H1 (cell line): ENCODE results near the gene GPC6. TPM values are rescaled to one million over a fixed set of nuclear protein-coding genes. Genes with fewer than 3 reads are reported as not detected.

Source experiments
- CTCF ChIA-PET: fragments of 300-600 bp; sonication (Branson Sonifier 250); formaldehyde crosslinking; loops from one replicate; lab custom pipeline; 2021; ENCODE audit not compliant: partially characterized antibody; lab: Charles Lee
- POLR2A ChIA-PET: fragments of 300-600 bp; sonication (Branson Sonifier 250); formaldehyde crosslinking; loops from one replicate; lab custom pipeline; 2021; ENCODE audit warnings: inconsistent platforms; ENCODE audit not compliant: partially characterized antibody; lab: Charles Lee
- DNase-seq, 2 experiments: peaks; one replicate each; pipeline versions ENCODE4 v3.0.0 to v3.0.0-alpha.2; 2010 to 2022; ENCODE audit warnings: low spot score in 2 of 2, low read depth in 1 of 2, mixed read lengths in 1 of 2
- FAIRE-seq: peaks from 2 replicates; lab custom pipeline; 2011; peaks lifted over from hg19 to GRCh38; lab: Jason Lieb, UNC
- H2AFZ ChIP-seq: 2 replicates; pipeline ENCODE4 v1.8.1; 2012; ENCODE audit warnings: low read length, inconsistent platforms
- H2AK5ac ChIP-seq: 2 replicates; pipeline ENCODE4 v1.6.1; 2013; ENCODE audit warnings: low read depth, low read length
- H2BK120ac ChIP-seq: replicated peaks from 2 replicates; pipeline ENCODE3; 2013; ENCODE audit warnings: low read depth, low read length, inconsistent platforms
- H2BK12ac ChIP-seq: 2 replicates; pipeline ENCODE4 v1.6.1; 2013; ENCODE audit warnings: low read depth, low read length
- H2BK15ac ChIP-seq: 2 replicates; pipeline ENCODE4 v1.6.1; 2013; ENCODE audit warnings: low read length
- H2BK20ac ChIP-seq: 2 replicates; pipeline ENCODE4 v1.6.1; 2013; ENCODE audit warnings: low read length
- H2BK5ac ChIP-seq: 2 replicates; pipeline ENCODE4 v1.6.1; 2013; ENCODE audit warnings: low read depth, low read length
- H3K14ac ChIP-seq: 2 replicates; pipeline ENCODE4 v1.6.1; 2013; ENCODE audit warnings: inconsistent platforms; ENCODE audit not compliant: insufficient read length
- H3K18ac ChIP-seq: 2 replicates; pipeline ENCODE4 v1.6.1; 2013; ENCODE audit warnings: low read length; ENCODE audit errors: extremely low read depth
- H3K23ac ChIP-seq: 2 replicates; pipeline ENCODE4 v1.6.1; 2013; ENCODE audit warnings: inconsistent platforms; ENCODE audit not compliant: insufficient read length
- H3K23me2 ChIP-seq: 2 replicates; pipeline ENCODE4 v1.6.1; 2013; ENCODE audit warnings: low read depth, low read length
- H3K27ac ChIP-seq: 2 replicates; pipeline ENCODE4 v1.6.1; 2011; ENCODE audit warnings: low read depth, low read length, inconsistent platforms
- H3K27me3 ChIP-seq, 4 experiments: replicated peaks in 1 of 4; 1 replicate in 1 of 4; 2 replicates in 3 of 4; pipeline versions ENCODE4 v1.6.1 to v1.8.1; 2011 to 2013; ENCODE audit warnings: low read length in 3 of 4, mild to moderate bottlenecking in 3 of 4, inconsistent platforms in 2 of 4, mixed read lengths in 2 of 4, moderate library complexity in 1 of 4; ENCODE audit not compliant: control insufficient read depth in 3 of 4, insufficient read depth in 3 of 4; ENCODE audit errors: extremely low read depth in 1 of 4
- H3K36me3 ChIP-seq, 4 experiments: 2 replicates each; pipeline versions ENCODE4 v1.6.1 to v1.8.1; 2011 to 2013; ENCODE audit warnings: mild to moderate bottlenecking in 4 of 4, low read length in 3 of 4, moderate library complexity in 2 of 4, control low read depth in 1 of 4, inconsistent platforms in 1 of 4; ENCODE audit not compliant: insufficient read depth in 4 of 4, control insufficient read depth in 2 of 4
- H3K4ac ChIP-seq: replicated peaks from 2 replicates; pipeline ENCODE3; 2013; ENCODE audit warnings: low read length, low read depth, mixed read lengths, inconsistent platforms; ENCODE audit not compliant: insufficient read length
- H3K4me1 ChIP-seq, 4 experiments: replicated peaks in 1 of 4; 1 replicate in 1 of 4; 2 replicates in 3 of 4; pipeline versions ENCODE4 v1.6.1 to v1.8.1; 2011 to 2013; ENCODE audit warnings: low read length in 3 of 4, inconsistent platforms in 2 of 4, mixed read lengths in 1 of 4; ENCODE audit not compliant: insufficient read depth in 4 of 4, control insufficient read depth in 3 of 4
- H3K4me2 ChIP-seq, 2 experiments: 2 replicates each; pipeline versions ENCODE4 v1.6.1 to v1.8.1; 2011 to 2013; ENCODE audit warnings: low read depth in 2 of 2, low read length in 2 of 2, control low read depth in 1 of 2, inconsistent platforms in 1 of 2, mild to moderate bottlenecking in 1 of 2; ENCODE audit not compliant: insufficient read depth in 1 of 2
- H3K4me3 ChIP-seq, 4 experiments: fragments of 200-600, 300-600 bp in 1 of 4; sonication (generic), shearing (Covaris generic), sonication (Bioruptor Twin) in 1 of 4; 2 replicates each; pipeline versions ENCODE4 v1.5.1 to v1.8.1; 2011 to 2016; ENCODE audit warnings: low read length in 4 of 4, low read depth in 3 of 4, control low read depth in 2 of 4, inconsistent platforms in 2 of 4, mild to moderate bottlenecking in 2 of 4, mixed read lengths in 1 of 4, moderate library complexity in 1 of 4; ENCODE audit not compliant: insufficient read depth in 2 of 4; ENCODE audit errors: extremely low read depth in 1 of 4
- H3K56ac ChIP-seq: replicated peaks from 2 replicates; pipeline ENCODE3; 2013; ENCODE audit warnings: low read depth, mild to moderate bottlenecking, mixed read lengths, low read length, inconsistent platforms; ENCODE audit not compliant: insufficient read length
- H3K79me1 ChIP-seq: 2 replicates; pipeline ENCODE4 v1.6.1; 2013; ENCODE audit warnings: low read depth, low read length, control low read depth
- H3K79me2 ChIP-seq, 2 experiments: 2 replicates each; pipeline versions ENCODE4 v1.6.1 to v1.8.1; 2012 to 2013; ENCODE audit warnings: low read length in 2 of 2, mild to moderate bottlenecking in 2 of 2, inconsistent platforms in 1 of 2; ENCODE audit not compliant: insufficient read depth in 2 of 2, control insufficient read depth in 1 of 2
- H3K9ac ChIP-seq, 4 experiments: replicated peaks in 1 of 4; 1 replicate in 1 of 4; 2 replicates in 3 of 4; pipeline versions ENCODE4 v1.6.1 to v1.8.1; 2011 to 2013; ENCODE audit warnings: low read depth in 3 of 4, low read length in 3 of 4, control low read depth in 2 of 4, mild to moderate bottlenecking in 2 of 4, moderate library complexity in 2 of 4, inconsistent platforms in 1 of 4; ENCODE audit errors: extremely low read depth in 1 of 4
- H3K9me3 ChIP-seq, 2 experiments: 2 replicates each; pipeline versions ENCODE4 v1.6.1 to v1.8.1; 2012 to 2013; ENCODE audit warnings: mild to moderate bottlenecking in 2 of 2, moderate library complexity in 2 of 2, control low read depth in 1 of 2, inconsistent platforms in 1 of 2, low read depth in 1 of 2, low read length in 1 of 2, mixed read lengths in 1 of 2; ENCODE audit not compliant: insufficient read depth in 2 of 2
- H4K20me1 ChIP-seq, 2 experiments: replicated peaks in 1 of 2; 2 replicates each; pipeline versions ENCODE3 to v1.8.1; 2011 to 2013; ENCODE audit warnings: inconsistent platforms in 2 of 2, low read length in 2 of 2, mild to moderate bottlenecking in 1 of 2; ENCODE audit not compliant: insufficient read depth in 2 of 2, control insufficient read depth in 1 of 2
- H4K5ac ChIP-seq: 2 replicates; pipeline ENCODE4 v1.6.1; 2013; ENCODE audit warnings: low read length, low read depth, mixed read lengths, inconsistent platforms; ENCODE audit not compliant: insufficient read length
- H4K8ac ChIP-seq: 2 replicates; pipeline ENCODE4 v1.8.0; 2013; ENCODE audit warnings: mild to moderate bottlenecking, moderate library complexity, low read length, inconsistent platforms; ENCODE audit not compliant: insufficient read depth; ENCODE audit errors: extremely low read depth
- H4K91ac ChIP-seq: replicated peaks from 2 replicates; pipeline ENCODE3; 2013; ENCODE audit warnings: low read length, mixed read lengths, inconsistent platforms; ENCODE audit not compliant: insufficient read length
- CEBPB ChIP-seq: IDR thresholded peaks from 2 replicates; pipeline ENCODE4 v1.6.1; 2012; ENCODE audit warnings: low read depth, low read length
- CHD2 ChIP-seq: IDR thresholded peaks from 2 replicates; pipeline ENCODE4 v1.6.1; 2012; ENCODE audit warnings: low read length, improper control_type of control experiment
- EP300 ChIP-seq, 2 experiments: IDR thresholded peaks; 1 replicate in 1 of 2; 2 replicates in 1 of 2; pipeline ENCODE4 v1.6.1; 2011 to 2012; ENCODE audit warnings: low read depth in 2 of 2, low read length in 2 of 2, mild to moderate bottlenecking in 2 of 2, borderline replicate concordance in 1 of 2, inconsistent platforms in 1 of 2, moderate library complexity in 1 of 2
- GTF2F1 ChIP-seq: IDR thresholded peaks from 2 replicates; pipeline ENCODE4 v1.6.1; 2012; ENCODE audit warnings: low read depth, low read length, improper control_type of control experiment, borderline replicate concordance
- HDAC2 ChIP-seq, 2 experiments: fragments of 300-600 bp in 1 of 2; sonication (generic) in 1 of 2; IDR thresholded peaks; 2 replicates each; pipeline ENCODE4 v1.6.1; 2011 to 2012; ENCODE audit warnings: low read depth in 2 of 2, low read length in 2 of 2, mild to moderate bottlenecking in 2 of 2, moderate library complexity in 2 of 2, borderline replicate concordance in 1 of 2, inconsistent platforms in 1 of 2
- KDM4A ChIP-seq: IDR thresholded peaks from one replicate; pipeline ENCODE4 v1.7.1; 2012; ENCODE audit warnings: low read depth, mild to moderate bottlenecking, moderate library complexity, low read length, inconsistent platforms; ENCODE audit not compliant: severe bottlenecking
- POLR2AphosphoS5 ChIP-seq: IDR thresholded peaks from 2 replicates; pipeline ENCODE4 v1.6.1; 2011; ENCODE audit warnings: low read depth, low read length
- RBBP5 ChIP-seq: IDR thresholded peaks from 2 replicates; pipeline ENCODE4 v1.7.1; 2012; ENCODE audit warnings: low read depth, mild to moderate bottlenecking, inconsistent platforms, low read length, moderate library complexity, borderline replicate concordance
- RFX5 ChIP-seq: IDR thresholded peaks from 2 replicates; pipeline ENCODE4 v1.6.1; 2011; ENCODE audit warnings: low read depth, low read length, improper control_type of control experiment, borderline replicate concordance
- SAP30 ChIP-seq: fragments of 300-600 bp; sonication (generic); IDR thresholded peaks from 2 replicates; pipeline ENCODE4 v1.7.1; 2012; ENCODE audit warnings: low read length, moderate library complexity, mild to moderate bottlenecking, inconsistent platforms; ENCODE audit not compliant: insufficient read depth, insufficient replicate concordance
- SP4 ChIP-seq: IDR thresholded peaks from 2 replicates; pipeline ENCODE4 v1.6.1; 2012; ENCODE audit warnings: low read length, inconsistent platforms
- TAF1 ChIP-seq: IDR thresholded peaks from 2 replicates; pipeline ENCODE4 v1.6.1; 2011; ENCODE audit warnings: mild to moderate bottlenecking, low read depth, low read length
- WGBS, 2 experiments: shearing (Covaris generic) in 1 of 2; methylation state at CpG; one replicate each; pipeline versions ENCODE4 v1.1.6 to v1.1.7; 2013 to 2015; ENCODE audit warnings: low lambda C conversion rate in 2 of 2, mixed read lengths in 2 of 2, inconsistent platforms in 1 of 2, low coverage in 1 of 2, missing lambda C conversion rate in 1 of 2; ENCODE audit not compliant: insufficient replicate concordance in 2 of 2, insufficient coverage in 1 of 2, insufficient read length in 1 of 2; ENCODE audit errors: extremely low coverage in 1 of 2, missing lambda C conversion rate in 1 of 2; 5-methylcytosine and 5-hydroxymethylcytosine counted together
- polyA plus RNA-seq, 7 experiments: library from polyadenylated mRNA; depleted of rRNA in 3 of 7; stranded (reverse) in 5 of 7; unstranded in 2 of 7; fragments of >200 nt in 5 of 7; fragments of 200-250 nt in 2 of 7; gene quantifications; 1 replicate in 5 of 7; 2 replicates in 1 of 7; 4 replicates in 1 of 7; pipeline versions ENCODE4 v1.2.1 to v1.2.3, GENCODE V29; 2011 to 2013; ENCODE audit warnings: missing spikeins in 2 of 7, mixed read lengths in 2 of 7
- total RNA-seq: library from RNA; stranded (reverse); fragmentation: NEBNext Ultra II Directional; extraction: Animal tissue kit (Norgen Biotek cat#: 25700); gene quantifications from 2 replicates; pipeline ENCODE4 v1.2.1, GENCODE V29; 2021

The GPC6 gene
- total and polyA plus RNA-seq, 2 of the 8 experiments (the other 6 are each of a cell fraction or from before 2014, with no cell fraction given), result 5.4 to 12.0 TPM

DNA sequence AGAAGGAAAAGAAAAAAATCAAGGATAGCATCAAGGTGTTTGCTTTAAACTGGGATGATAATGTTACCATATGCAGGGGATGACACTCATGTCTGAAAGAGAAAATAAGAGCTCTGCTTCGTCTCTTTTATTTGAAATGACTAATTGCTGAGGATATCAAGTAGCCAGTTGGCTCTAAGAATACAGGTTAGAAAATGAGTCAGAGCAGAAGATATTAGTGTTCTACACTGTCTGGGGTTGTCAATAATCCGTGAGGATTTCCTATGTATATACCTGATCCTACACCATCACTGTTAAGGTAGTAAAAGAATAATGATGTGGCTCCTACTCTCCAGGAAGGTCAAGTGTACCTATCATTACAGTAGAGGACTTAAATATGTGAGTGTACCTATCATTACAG lies 562.5 kb downstream of the GPC6 start:
- Histone ChIP-seq H3K9ac (no peak overlapping the region), H2BK5ac (no peak overlapping the region), H3K56ac (no peak overlapping the region), H3K36me3 (no peaks in the 10 kb centered on the region), H2AK5ac (no peak overlapping the region), H3K4me2 (no peak overlapping the region), H2BK20ac (no peak overlapping the region), H2BK15ac (no peak overlapping the region), H2AFZ (no peak overlapping the region), H3K23ac (no peak overlapping the region), H3K79me2 (no peaks in the 10 kb centered on the region), H3K18ac (no peak overlapping the region), H4K5ac (no peak overlapping the region), H4K20me1 (no peaks in the 10 kb centered on the region), H3K4me1 (no peaks in the 10 kb centered on the region), H3K79me1 (no peaks in the 10 kb centered on the region), H3K27ac (no peak overlapping the region), H2BK120ac (no peak overlapping the region), H4K91ac (no peak overlapping the region), H3K23me2 (no peaks in the 10 kb centered on the region; the same call in 1 of the 2 replicates), H3K14ac (no peak overlapping the region), H3K4ac (no peak overlapping the region), H3K4me3 (no peak overlapping the region), H4K8ac (no peak overlapping the region), H2BK12ac (no peak overlapping the region), H3K9me3 (no peaks in the 10 kb centered on the region), H3K27me3 (no peaks in the 10 kb centered on the region)
- 90% methylated on average over 2 of the region's 2 CpGs; no CpG with 5 or more reads in 1 of the 2 experiments for WGBS, 2 experiments
- DNase-seq, result no peak
- FAIRE-seq, result no peak
- ChIA-PET CTCF (no interaction called here), POLR2A (no interaction called here)
- TF ChIP-seq CEBPB, result no peak
- TF ChIP-seq CHD2, result no peak
- no peak for TF ChIP-seq EP300 (IDR thresholded peaks at IDR 0.05; ENCODE audit: borderline replicate concordance in 1 of 2, low read depth in 2 of 2, low read length in 2 of 2)
- TF ChIP-seq POLR2AphosphoS5, result no peak
- no peak for TF ChIP-seq GTF2F1
- no peak for TF ChIP-seq HDAC2 (IDR thresholded peaks at IDR 0.05; ENCODE audit: borderline replicate concordance in 1 of 2, low read depth in 2 of 2, low read length in 2 of 2)
- no peak for TF ChIP-seq RBBP5
- no peak for TF ChIP-seq RFX5
- no peak for TF ChIP-seq KDM4A
- no peak for TF ChIP-seq SP4
- no peak for TF ChIP-seq SAP30
- no peak for TF ChIP-seq TAF1
